Prostate gland (tissue), 2 donors: Measurements from ENCODE around the gene CDYL.

Source experiments
- CTCF ChIP-seq, 4 experiments: fragments of 200-600 bp in 2 of 4; fragments of 450-650 bp in 2 of 4; sonication (generic) in 2 of 4; IDR thresholded peaks; 1 replicate in 3 of 4; 2 replicates in 1 of 4; pipeline ENCODE4 v1.5.1; 2016 to 2019; ENCODE audit warnings: antibody characterized with exemption in 4 of 4, mild to moderate bottlenecking in 2 of 4, moderate library complexity in 2 of 4
- POLR2A ChIP-seq: fragments of 450-650 bp; IDR thresholded peaks from one replicate; pipeline ENCODE4 v1.6.1; 2016; ENCODE audit warnings: antibody characterized with exemption, mild to moderate bottlenecking
- POLR2AphosphoS5 ChIP-seq: sonication (generic); formaldehyde crosslinking; IDR thresholded peaks from one replicate; pipeline ENCODE4 v1.6.1; 2017; ENCODE audit warnings: antibody characterized with exemption

DNA sequence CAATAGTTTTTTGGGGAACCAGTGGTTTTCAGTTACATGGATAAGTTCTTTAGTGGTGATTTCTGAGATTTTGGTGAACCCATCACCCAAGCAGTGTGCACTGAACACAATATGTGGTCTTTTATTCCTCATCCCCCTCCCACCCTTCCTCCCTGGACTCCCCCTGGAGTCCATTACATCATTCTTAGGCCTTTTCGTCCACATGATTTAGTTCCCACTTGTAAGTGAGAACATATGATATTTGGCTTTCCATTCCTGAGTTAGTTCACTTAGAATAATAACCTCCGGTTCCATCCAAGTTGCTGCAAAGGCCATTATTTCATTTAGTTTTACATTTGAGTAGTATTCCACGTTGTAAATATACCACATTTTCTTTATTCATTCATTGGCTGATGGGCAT, 199.3 kb downstream of the CDYL start:
- no peak for TF ChIP-seq CTCF (IDR thresholded peaks at IDR 0.05)
- no peak for TF ChIP-seq POLR2A
- TF ChIP-seq POLR2AphosphoS5 = no peak
